ENCODE results near the gene CYFIP2. TPM values are rescaled to one million over a fixed set of nuclear protein-coding genes. Genes with fewer than 3 reads are reported as not detected.

Gene CYFIP2
- total and polyA plus RNA-seq, 10 of the 15 experiments (the other 5 are each of a cell fraction or from before 2014, with no cell fraction given), result 43.4 to 173 (median 96.0) TPM

GRCh38 chr5:157252711-157253465 lies 13.0 kb upstream of the CYFIP2 start (continued):
- TF ChIP-seq REST (IDR thresholded peaks at IDR 0.05; ENCODE audit: low read depth, low read length) (no peak), NFYA (IDR thresholded peaks at IDR 0.05; ENCODE audit: borderline replicate concordance, low read depth, low read length) (no peak), CEBPB (IDR thresholded peaks at IDR 0.05; ENCODE audit: borderline replicate concordance in 1 of 2, low read depth in 2 of 2, low read length in 2 of 2) (no peak), POLR2A (IDR thresholded peaks at IDR 0.05; ENCODE audit: low read depth, low read length) (no peak), SKIL (IDR thresholded peaks at IDR 0.05; ENCODE audit: low read depth, poor library complexity, severe bottlenecking) (peak; percentile 30), CBX5 (IDR thresholded peaks at IDR 0.05; ENCODE audit: low read depth) (no peak; the same call in 1 of the 2 replicates), BCLAF1 (IDR thresholded peaks at IDR 0.05) (no peak), ZNF217 (IDR thresholded peaks at IDR 0.05) (no peak), RAD21 (IDR thresholded peaks at IDR 0.05; ENCODE audit: insufficient read depth, low read depth, low read length) (0 out of 2 replicates have a peak, but pooled peaks have one; percentile 10), STAT3 (IDR thresholded peaks at IDR 0.05; ENCODE audit: low read depth, low read length) (no peak), RFX5 (IDR thresholded peaks at IDR 0.05; ENCODE audit: low read depth, low read length) (no peak), ZNF384 (IDR thresholded peaks at IDR 0.05; ENCODE audit: borderline replicate concordance, low read depth, low read length) (no peak), NR2F1 (conservative IDR thresholded peaks at IDR 0.05) (peak; percentile 61; the same call in 1 of the 2 replicates), MEF2A (IDR thresholded peaks at IDR 0.05; ENCODE audit: insufficient read depth, low read depth, low read length) (0 out of 2 replicates have a peak, but pooled peaks have one; percentile 45), ASH2L (IDR thresholded peaks at IDR 0.05; ENCODE audit: borderline replicate concordance, low read depth) (no peak), NFYB (IDR thresholded peaks at IDR 0.05; ENCODE audit: insufficient read depth, low read depth, low read length) (no peak), ZBTB33 (IDR thresholded peaks at IDR 0.05) (no peak), YBX1 (IDR thresholded peaks at IDR 0.05) (no peak), SIN3A (IDR thresholded peaks at IDR 0.05; ENCODE audit: low read depth, low read length) (peak; percentile 47; the same call in 1 of the 2 replicates), ZNF207 (IDR thresholded peaks at IDR 0.05; ENCODE audit: borderline replicate concordance) (no peak)
